ENCODE results near the gene SMCO2. TPM values are rescaled to one million over a fixed set of nuclear protein-coding genes. Genes with fewer than 3 reads are reported as not detected.
A peak's percentile ranks its signal among the peaks of the same experiment; 100 is the strongest.

SMCO2 gene
- total RNA-seq (2013; cell fraction: nucleolus; rRNA removed): 14.8 and 15.8 TPM in 2 replicates
- total RNA-seq (2014; rRNA removed) (0.56 and 4.7 TPM in 2 replicates), total RNA-seq (2014; rRNA removed; fragmentation: Illumina TruSeq; extraction: Trizol) (1.1 and 2.1 TPM in 2 replicates), total RNA-seq (2021) (0.27 and 1.0 TPM in 2 replicates), polyA plus RNA-seq (2011; rRNA removed) (2.3 and 3.2 TPM in 2 replicates), polyA plus RNA-seq (2014; fragmentation: Illumina TruSeq; extraction: Trizol) (0.50 and 1.3 TPM in 2 replicates), polyA plus RNA-seq (2014; fragmentation: Nextera tagmentation; extraction: Ambion mirVana) (under 1 TPM; 0.51 to 0.77 TPM), polyA plus RNA-seq (2014; rRNA removed) (0.65 and 0.78 TPM in 2 replicates), polyA plus RNA-seq (2016; fragmentation: Nextera tagmentation; extraction: Ambion mirVana) (under 1 TPM; 0.11 to 0.23 TPM), polyA minus RNA-seq (2011; rRNA and poly(A)+ RNA removed) (0.62 and 0.80 TPM in 2 replicates), Bru-seq, nascent RNA (percentile 51 among the genes with signal in this experiment), BruChase-seq, experiment 1, labeled RNA remaining after a 6-hour chase (percentile 66 among the genes with signal in this experiment), BruChase-seq, experiment 2, labeled RNA remaining after a 2-hour chase (percentile 62 among the genes with signal in this experiment)
- 0.87 TPM for polyA plus RNA-seq (2011; ENCODE audit: low read depth)
- polyA plus RNA-seq (2011; cell fraction: cytosol; rRNA removed): 0.27 and 1.1 TPM in 2 replicates
- 3.4 and 3.9 TPM in 2 replicates for polyA plus RNA-seq (2011; cell fraction: nucleus; rRNA removed)
- 0.68 and 1.2 TPM in 2 replicates for polyA plus RNA-seq (2012)
- not detected in 2 replicates for polyA minus RNA-seq (2011; cell fraction: cytosol; rRNA and poly(A)+ RNA removed)
- polyA minus RNA-seq (2011; cell fraction: nucleus; rRNA and poly(A)+ RNA removed): 0.97 and 2.0 TPM in 2 replicates
- long read RNA-seq, experiment 1: 0 reads
- long read RNA-seq, experiment 2: 0 reads

DNA sequence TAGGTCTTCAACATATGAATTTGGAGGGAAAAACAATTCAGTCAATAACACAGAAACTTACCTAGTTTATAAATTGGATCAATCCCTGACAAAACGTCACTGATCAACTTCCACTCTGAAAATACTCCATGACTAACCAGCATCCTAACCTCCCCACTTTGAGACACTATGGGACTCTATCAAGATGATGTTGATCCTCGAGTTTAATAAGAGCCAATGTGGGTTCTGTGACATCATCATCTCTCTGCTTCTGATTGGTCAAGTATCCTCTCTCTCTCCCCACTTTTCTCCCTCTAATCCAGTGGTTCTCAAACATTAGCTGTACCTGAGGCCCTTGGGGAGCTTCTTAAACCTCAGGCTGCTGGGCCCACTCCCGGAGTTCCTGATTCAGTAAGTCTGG is at the start of gene SMCO2:
Gene SMCO2 (plus strand): TSS at position 301 of the 400 bp plus-strand sequence. CDS start 23,896 bp downstream, outside the sequence.
- DNase-seq (ENCODE audit: low read depth, low spot score): no peak
- H3K79me2 ChIP-seq (ENCODE audit: control insufficient read depth, insufficient read depth, low read length): no peaks in the 10 kb centered on the region
- SMC1A ChIA-PET (ENCODE audit: uncharacterized antibody, unreplicated experiment): no interaction called here
- WGBS (ENCODE audit: insufficient coverage, insufficient replicate concordance, low lambda C conversion rate, missing lambda C conversion rate): 80% methylated on average over 3 of the region's 3 CpGs
- no peak for FAIRE-seq
- no peaks in the 10 kb centered on the region for H4K20me1 ChIP-seq (ENCODE audit: control insufficient read depth, insufficient read depth)
- H3K9ac ChIP-seq (ENCODE audit: control insufficient read depth, insufficient read depth, low read length): no peak within 1 kb of the TSS
- POLR2A ChIA-PET: no interaction called here
- no peak within 1 kb of the TSS for H3K27ac ChIP-seq (ENCODE audit: control insufficient read depth, insufficient read depth)
- H3K9me3 ChIP-seq (replicated peaks; ENCODE audit: control insufficient read depth, insufficient read depth, low read length): peaks cover 1% of the 10 kb centered on the region; the same call in 1 of the 3 replicates
- H3K4me2 ChIP-seq (ENCODE audit: control insufficient read depth, insufficient read depth): no peak within 1 kb of the TSS
- no peak within 1 kb of the TSS for H3K4me3 ChIP-seq
- no peaks in the 10 kb centered on the region; a peak in 1 of 4 replicates for H3K27me3 ChIP-seq (replicated peaks in 1 of 2; ENCODE audit: control insufficient read depth in 2 of 2, insufficient read depth in 2 of 2, low read length in 1 of 2)
- in situ Hi-C loops (cut with MboI) (loop anchor here (25.0 kb wide), 1 partner anchor 216 kb away; no protein-coding TSS in a partner anchor), intact Hi-C loops (cut with micrococcal nuclease; ENCODE audit: unreplicated experiment) (no loop called here)
- no peak for ATAC-seq
- no peaks in the 10 kb centered on the region for H3K36me3 ChIP-seq (ENCODE audit: control insufficient read depth in 2 of 2, insufficient read depth in 2 of 2, low read length in 1 of 2)
- no peak within 1 kb of the TSS for H2AFZ ChIP-seq (ENCODE audit: control insufficient read depth, low read depth, low read length)
- no TSS peak for BruUV-seq (replicated peaks)
- RAD21 ChIA-PET (ENCODE audit: unreplicated experiment): no interaction called here
- CTCF ChIA-PET: interaction anchor here (1.1 kb wide), 1 partner anchor 12 kb away, joined by 3 read pairs; no protein-coding TSS in a partner anchor
- no peaks in the 10 kb centered on the region for H3K4me1 ChIP-seq (ENCODE audit: control insufficient read depth, insufficient read depth, low read length)
- TF ChIP-seq, protein P1, sequence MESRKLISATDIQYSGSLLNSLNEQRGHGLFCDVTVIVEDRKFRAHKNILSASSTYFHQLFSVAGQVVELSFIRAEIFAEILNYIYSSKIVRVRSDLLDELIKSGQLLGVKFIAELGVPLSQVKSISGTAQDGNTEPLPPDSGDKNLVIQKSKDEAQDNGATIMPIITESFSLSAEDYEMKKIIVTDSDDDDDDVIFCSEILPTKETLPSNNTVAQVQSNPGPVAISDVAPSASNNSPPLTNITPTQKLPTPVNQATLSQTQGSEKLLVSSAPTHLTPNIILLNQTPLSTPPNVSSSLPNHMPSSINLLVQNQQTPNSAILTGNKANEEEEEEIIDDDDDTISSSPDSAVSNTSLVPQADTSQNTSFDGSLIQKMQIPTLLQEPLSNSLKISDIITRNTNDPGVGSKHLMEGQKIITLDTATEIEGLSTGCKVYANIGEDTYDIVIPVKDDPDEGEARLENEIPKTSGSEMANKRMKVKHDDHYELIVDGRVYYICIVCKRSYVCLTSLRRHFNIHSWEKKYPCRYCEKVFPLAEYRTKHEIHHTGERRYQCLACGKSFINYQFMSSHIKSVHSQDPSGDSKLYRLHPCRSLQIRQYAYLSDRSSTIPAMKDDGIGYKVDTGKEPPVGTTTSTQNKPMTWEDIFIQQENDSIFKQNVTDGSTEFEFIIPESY (IDR thresholded peaks at IDR 0.05): no peak
- no peak for TF ChIP-seq LARP7 (IDR thresholded peaks at IDR 0.05)
- TF ChIP-seq MTA3 (IDR thresholded peaks at IDR 0.05; ENCODE audit: borderline replicate concordance, low read length): no peak
- no peak for TF ChIP-seq FOS (IDR thresholded peaks at IDR 0.05; ENCODE audit: borderline replicate concordance, extremely low read depth, insufficient read length)
- TF ChIP-seq ZNF24 (IDR thresholded peaks at IDR 0.05): no peak
- TF ChIP-seq HDAC6 (IDR thresholded peaks at IDR 0.05; ENCODE audit: unreplicated experiment): no peak

All from GM12878 (cell line).